HFFc6 (cell line): ENCODE results near the gene TANGO2. TPM values are rescaled to one million over a fixed set of nuclear protein-coding genes. Genes with fewer than 3 reads are reported as not detected.

Source experiments
- DNase-seq: peaks from one replicate; pipeline ENCODE4 v3.0.0-alpha.2; 2018
- H3K27ac Mint-ChIP-seq: 2 replicates; pipeline ENCODE4 v1.8.0; 2020; ENCODE audit warnings: mild to moderate bottlenecking, mixed read lengths
- H3K27me3 Mint-ChIP-seq: 2 replicates; pipeline ENCODE4 v1.8.0; 2021; ENCODE audit warnings: mild to moderate bottlenecking, moderate library complexity, mixed read lengths; ENCODE audit not compliant: insufficient read depth
- H3K36me3 Mint-ChIP-seq: 2 replicates; pipeline ENCODE4 v1.8.0; 2021; ENCODE audit warnings: low read depth, mixed read lengths
- H3K4me1 Mint-ChIP-seq: 2 replicates; pipeline ENCODE4 v1.8.0; 2020; ENCODE audit warnings: low read depth, mixed read lengths
- H3K4me3 Mint-ChIP-seq: 2 replicates; pipeline ENCODE4 v1.8.0; 2020; ENCODE audit warnings: mild to moderate bottlenecking, moderate library complexity, mixed read lengths
- H3K9me3 Mint-ChIP-seq: 2 replicates; pipeline ENCODE4 v1.8.0; 2020; ENCODE audit warnings: mild to moderate bottlenecking, mixed read lengths
- total RNA-seq, 6 experiments: library from RNA; stranded (reverse); fragmentation: NEBNext Ultra II Directional; extraction: Animal tissue kit (Norgen Biotek cat#: 25700); gene quantifications; 2 replicates in 1 of 6; 3 replicates in 5 of 6; pipeline ENCODE4 v1.2.3, GENCODE V29; 2021
- TF ChIP-seq, protein P1 (sequence below): fragments of 200-600 bp; sonication (generic); IDR thresholded peaks from 2 replicates; pipeline ENCODE4 v1.5.0; 2021; ENCODE audit warnings: antibody characterized with exemption, mild to moderate bottlenecking

Gene TANGO2
- total RNA-seq, 6 experiments from 2014 or later: 28.5 to 38.0 (median 34.9) TPM

DNA sequence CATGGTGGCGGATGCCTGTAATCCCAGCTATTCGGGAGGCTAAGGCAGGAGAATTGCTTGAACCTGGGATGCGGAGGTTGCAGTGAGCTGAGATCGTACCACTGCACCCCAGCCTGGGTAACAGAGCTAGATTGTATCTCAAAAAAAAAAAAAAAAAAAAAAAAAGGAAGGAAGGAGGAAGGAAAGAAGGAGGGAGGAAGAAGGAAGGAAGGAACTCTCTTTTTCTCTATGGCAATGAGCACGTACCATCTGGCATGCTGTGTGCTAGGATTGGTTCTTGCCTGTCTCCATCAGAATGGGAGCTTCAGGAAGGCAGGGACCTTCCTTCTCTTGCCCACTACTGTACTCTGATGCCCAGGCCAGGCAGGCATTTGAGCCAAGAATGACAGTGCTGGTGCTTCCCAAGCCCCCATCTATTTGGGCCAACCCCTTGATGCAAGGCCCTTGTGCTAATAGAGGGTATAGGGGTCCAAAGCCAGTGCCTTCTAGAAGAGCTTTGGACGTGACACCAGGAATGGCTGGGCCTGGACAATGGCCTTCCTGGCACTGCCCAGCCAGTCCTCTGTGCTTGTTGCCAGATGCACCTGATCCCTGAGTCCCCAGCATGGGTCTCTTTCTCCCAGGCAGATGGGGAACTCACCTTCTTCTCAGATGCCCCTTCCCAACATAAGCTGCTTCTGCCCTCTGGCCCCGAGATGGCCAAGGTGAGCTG is 48.6 kb downstream of the TANGO2 start:
- TF ChIP-seq, protein P1, sequence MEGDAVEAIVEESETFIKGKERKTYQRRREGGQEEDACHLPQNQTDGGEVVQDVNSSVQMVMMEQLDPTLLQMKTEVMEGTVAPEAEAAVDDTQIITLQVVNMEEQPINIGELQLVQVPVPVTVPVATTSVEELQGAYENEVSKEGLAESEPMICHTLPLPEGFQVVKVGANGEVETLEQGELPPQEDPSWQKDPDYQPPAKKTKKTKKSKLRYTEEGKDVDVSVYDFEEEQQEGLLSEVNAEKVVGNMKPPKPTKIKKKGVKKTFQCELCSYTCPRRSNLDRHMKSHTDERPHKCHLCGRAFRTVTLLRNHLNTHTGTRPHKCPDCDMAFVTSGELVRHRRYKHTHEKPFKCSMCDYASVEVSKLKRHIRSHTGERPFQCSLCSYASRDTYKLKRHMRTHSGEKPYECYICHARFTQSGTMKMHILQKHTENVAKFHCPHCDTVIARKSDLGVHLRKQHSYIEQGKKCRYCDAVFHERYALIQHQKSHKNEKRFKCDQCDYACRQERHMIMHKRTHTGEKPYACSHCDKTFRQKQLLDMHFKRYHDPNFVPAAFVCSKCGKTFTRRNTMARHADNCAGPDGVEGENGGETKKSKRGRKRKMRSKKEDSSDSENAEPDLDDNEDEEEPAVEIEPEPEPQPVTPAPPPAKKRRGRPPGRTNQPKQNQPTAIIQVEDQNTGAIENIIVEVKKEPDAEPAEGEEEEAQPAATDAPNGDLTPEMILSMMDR: no peak
- Mint-ChIP-seq H3K4me3 (no peak overlapping the region), H3K4me1 (no peaks in the 10 kb centered on the region), H3K36me3 (no peaks in the 10 kb centered on the region), H3K27ac (no peak overlapping the region), H3K9me3 (no peaks in the 10 kb centered on the region), H3K27me3 (peaks cover 7% of the 10 kb centered on the region; the same call in 1 of the 2 replicates)
- DNase-seq: no peak

DNA sequence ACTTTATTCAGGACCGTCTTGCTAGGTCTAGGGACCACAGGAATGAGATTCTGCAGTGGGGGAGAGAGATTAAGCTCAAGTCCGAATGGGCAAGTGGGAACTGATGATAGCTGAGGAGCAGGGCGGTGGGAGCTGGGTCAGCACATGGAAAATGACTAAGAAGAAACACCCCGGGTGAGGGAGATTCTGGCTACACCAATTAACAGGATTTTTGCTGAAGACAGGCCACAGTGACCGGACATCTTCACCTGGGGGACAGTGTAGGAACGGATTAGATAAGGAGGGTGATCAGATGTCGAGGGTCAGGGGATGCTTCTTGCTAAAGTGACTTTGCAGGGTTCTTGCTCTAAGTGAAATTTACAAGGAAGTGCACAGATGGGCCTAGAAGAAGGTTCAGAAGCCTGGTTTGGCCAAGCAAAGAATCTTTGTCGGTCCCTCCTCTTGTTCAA is 50.6 kb downstream of the TANGO2 start:
- Mint-ChIP-seq H3K27ac (no peak overlapping the region), H3K4me3 (no peak overlapping the region), H3K9me3 (no peaks in the 10 kb centered on the region), H3K4me1 (no peaks in the 10 kb centered on the region), H3K27me3 (peaks cover 7% of the 10 kb centered on the region; the same call in 1 of the 2 replicates), H3K36me3 (no peaks in the 10 kb centered on the region)
- DNase-seq: no peak
- TF ChIP-seq, protein P1: no peak

DNA sequence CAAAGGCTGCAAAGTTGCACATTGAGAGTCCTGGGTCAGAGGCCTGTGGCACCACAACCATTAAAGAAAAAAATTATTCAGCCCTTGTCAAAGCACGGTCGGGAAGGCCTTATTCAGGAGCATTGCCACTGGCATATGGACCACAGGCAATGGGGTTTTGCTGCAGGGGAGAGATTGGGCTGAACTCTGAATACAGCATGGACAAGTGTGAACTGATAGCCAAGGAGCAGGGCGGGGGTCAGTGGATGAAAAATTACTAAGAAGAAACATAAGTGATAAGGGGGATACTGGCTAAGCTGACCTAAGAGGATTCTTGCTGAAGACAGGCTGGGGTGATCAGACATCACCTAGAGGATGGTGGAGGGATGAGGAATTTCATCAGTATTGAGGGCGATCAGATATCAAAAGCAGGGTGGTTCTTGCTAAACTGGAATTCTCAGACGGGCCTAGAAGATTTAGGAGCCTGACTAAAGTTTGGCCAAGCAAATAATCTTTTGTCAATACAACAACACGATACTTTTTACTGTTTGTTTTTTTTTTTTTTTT is 55.8 kb downstream of the TANGO2 start:
- Mint-ChIP-seq H3K27me3 (peaks cover 3% of the 10 kb centered on the region; the same call in 1 of the 2 replicates), H3K36me3 (peaks cover 3% of the 10 kb centered on the region; the same call in 1 of the 2 replicates), H3K4me1 (peaks cover 15% of the 10 kb centered on the region), H3K27ac (no peak overlapping the region), H3K9me3 (no peaks in the 10 kb centered on the region), H3K4me3 (no peak overlapping the region)
- TF ChIP-seq, protein P1: no peak
- DNase-seq: no peak

DNA sequence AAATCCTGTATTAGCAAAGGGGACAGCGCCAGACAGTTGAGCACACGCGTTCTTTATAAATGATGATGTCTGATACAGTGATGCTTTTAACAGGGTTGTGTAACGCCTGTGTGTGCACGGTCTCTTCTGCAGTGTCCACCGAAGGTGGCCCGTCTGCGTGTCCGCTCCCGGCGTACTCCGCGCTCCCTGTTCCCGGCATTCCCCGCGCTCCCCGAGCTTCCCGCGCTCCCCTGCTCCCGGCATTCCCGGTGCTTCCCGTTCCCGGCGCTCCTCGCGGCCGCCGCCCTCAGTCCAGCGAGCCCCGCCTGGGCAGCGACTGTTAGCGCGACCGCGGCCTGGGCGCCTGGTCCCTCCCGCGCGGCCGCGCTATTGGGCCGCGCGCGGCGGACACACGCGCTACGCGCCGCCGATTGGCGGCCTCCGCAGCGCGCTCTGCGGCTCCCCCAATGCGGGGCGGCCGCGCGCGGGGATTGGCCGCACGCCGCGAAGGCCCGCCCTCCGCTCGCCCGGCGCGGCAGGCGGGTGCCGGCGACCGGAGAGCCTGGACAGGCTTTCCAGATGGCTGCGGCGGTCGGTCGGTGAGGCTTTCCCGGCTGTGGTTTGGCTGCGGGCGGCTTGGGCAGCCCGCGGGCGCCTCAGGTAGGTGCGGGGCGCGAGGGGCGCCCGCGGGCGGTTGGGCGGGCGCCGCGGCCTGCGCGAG is 59.0 kb downstream of the TANGO2 start, which contains the start of gene DGCR8:
Gene DGCR8, plus strand, starts transcription at position 497 of the 700 bp plus-strand sequence. CDS start 5,723 bp downstream, outside the sequence.
- Mint-ChIP-seq H3K36me3 (peaks cover 5% of the 10 kb centered on the region; the same call in 1 of the 2 replicates), H3K4me1 (peaks cover 41% of the 10 kb centered on the region), H3K27me3 (peaks cover 3% of the 10 kb centered on the region; the same call in 1 of the 2 replicates), H3K4me3 (peak within 1 kb of the TSS; percentile 98), H3K27ac (peak within 1 kb of the TSS; percentile 97), H3K9me3 (no peaks in the 10 kb centered on the region)
- TF ChIP-seq, protein P1: no peak
- peak; percentile 89 for DNase-seq

DNA sequence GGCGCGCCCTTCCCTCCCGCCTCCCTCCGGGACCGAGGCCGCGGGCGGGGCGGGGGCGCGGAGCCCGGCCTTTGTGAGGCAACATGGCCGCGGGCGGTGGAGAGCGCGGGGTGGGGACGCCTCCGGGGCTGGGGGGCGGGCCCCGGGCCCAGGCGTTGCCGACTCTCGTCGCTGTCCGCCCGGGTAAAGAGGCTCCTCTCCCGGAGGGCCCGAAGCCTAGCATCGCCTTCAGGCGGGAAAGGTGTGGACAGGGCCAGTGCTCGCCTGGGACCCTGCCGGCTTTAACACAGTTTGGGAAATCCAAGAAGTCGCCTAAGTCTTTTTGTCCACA is 59.5 kb downstream of the TANGO2 start:
- DNase-seq: peak; percentile 36
- TF ChIP-seq, protein P1: no peak
- peaks cover 41% of the 10 kb centered on the region for H3K4me1 Mint-ChIP-seq
- H3K27ac Mint-ChIP-seq: peak overlapping the region; percentile 97
- no peaks in the 10 kb centered on the region for H3K9me3 Mint-ChIP-seq
- peaks cover 7% of the 10 kb centered on the region; the same call in 1 of the 2 replicates for H3K36me3 Mint-ChIP-seq
- peak overlapping the region; percentile 98 for H3K4me3 Mint-ChIP-seq
- H3K27me3 Mint-ChIP-seq: peaks cover 3% of the 10 kb centered on the region; the same call in 1 of the 2 replicates
